PC-3 (cell line): ENCODE results near the gene ADAMTS16.

Experiments
- CTCF ChIP-seq: fragments of 300-600 bp; sonication (generic); conservative IDR thresholded peaks from 2 replicates; pipeline ENCODE4 v1.5.1; 2017; ENCODE audit warnings: antibody characterized with exemption, low read depth, mild to moderate bottlenecking, low read length
- EZH2 ChIP-seq: fragments of 300-600 bp; sonication (generic); IDR thresholded peaks from one replicate; pipeline ENCODE4 v1.6.1; 2017; ENCODE audit warnings: antibody characterized with exemption, mild to moderate bottlenecking, low read length; ENCODE audit not compliant: unreplicated experiment

DNA sequence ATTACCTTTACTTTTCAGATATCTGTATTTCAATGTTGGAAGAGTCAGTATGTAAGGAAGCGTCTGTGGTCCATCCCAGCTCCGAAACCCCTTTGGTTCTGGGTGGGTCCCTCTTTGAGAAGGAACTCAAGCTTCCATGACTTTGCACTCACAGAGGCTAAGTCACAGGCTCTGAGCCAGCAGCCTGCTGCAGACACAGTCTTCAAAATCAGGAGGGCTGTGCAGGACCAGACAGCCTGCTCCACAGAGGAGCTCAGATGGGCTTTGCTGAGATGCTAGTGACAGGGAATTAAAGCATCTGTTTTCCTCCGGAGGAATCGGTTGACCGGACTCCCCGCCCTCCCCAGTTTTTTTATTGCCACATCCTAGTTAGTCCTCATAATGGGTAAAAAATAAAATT is 155.9 kb downstream of the ADAMTS16 start:
- TF ChIP-seq CTCF (no peak), EZH2 (no peak)
